GM18951 (cell line): Measurements from ENCODE around the gene IRX4.

ENCODE experiments used
- POLR2A ChIP-seq: IDR thresholded peaks from 4 replicates; pipeline ENCODE4 v1.6.1; 2011; ENCODE audit warnings: mild to moderate bottlenecking; ENCODE audit not compliant: insufficient read length, insufficient read depth; ENCODE audit errors: extremely low read depth
- in situ Hi-C: fragments of 300-500 bp; cut with MboI; formaldehyde crosslinking; loops from one replicate; pipeline ENCODE4 v1.12.0; 2022; ENCODE audit warnings: low sequenced_read_pairs, mixed read lengths, inconsistent platforms; ENCODE audit not compliant: unreplicated experiment

The IRX4 gene

GRCh38 chr5:1883925-1884677, 1.4 kb upstream of the IRX4 start:
- in situ Hi-C loops, result no loop called here
- no peak for TF ChIP-seq POLR2A

- no peak for TF ChIP-seq POLR2A
- in situ Hi-C loops, result no loop called here
Observed at GRCh38 chr5:1883120-1883924, 597 bp upstream of the IRX4 start.

GRCh38 chr5:1881731-1882336, 891 bp downstream of the IRX4 start:
- in situ Hi-C loops, result no loop called here
- TF ChIP-seq POLR2A, result no peak

GRCh38 chr5:1881098-1881572, 1.6 kb downstream of the IRX4 start:
- TF ChIP-seq POLR2A, result no peak
- in situ Hi-C loops, result no loop called here

GRCh38 chr5:1880377-1881025, 2.2 kb downstream of the IRX4 start:
- in situ Hi-C loops, result no loop called here

GRCh38 chr5:1879292-1880263, 3.1 kb downstream of the IRX4 start:
- in situ Hi-C loops, result no loop called here
- TF ChIP-seq POLR2A, result no peak

More at GRCh38 chr5:1880377-1881025, 2.2 kb downstream of the IRX4 start:
- no peak for TF ChIP-seq POLR2A

GRCh38 chr5:1878050-1878849, 4.5 kb downstream of the IRX4 start:
- in situ Hi-C loops, result no loop called here
- TF ChIP-seq POLR2A, result no peak

GRCh38 chr5:1877103-1878049, 5.3 kb downstream of the IRX4 start:
- TF ChIP-seq POLR2A, result no peak
- in situ Hi-C loops, result no loop called here

GRCh38 chr5:1876660-1877064, 6.1 kb downstream of the IRX4 start:
- TF ChIP-seq POLR2A, result no peak
- in situ Hi-C loops, result no loop called here
